Panc1 (cell line): Measurements from ENCODE around the gene ATP6V1C2. TPM values are rescaled to one million over a fixed set of nuclear protein-coding genes. Genes with fewer than 3 reads are reported as not detected.
A peak's percentile ranks its signal among the peaks of the same experiment; 100 is the strongest.

Experiments
- ATAC-seq: fragments of 200-7000 bp; cut with Tn5 transposase; 2 replicates; pipeline ENCODE4 v1.9.1; 2020; ENCODE audit warnings: mild to moderate bottlenecking, moderate library complexity
- BruUV-seq: library from RNA; stranded (reverse); fragments of 400-500 nt; replicated peaks from 2 replicates; lab custom pipeline; 2021; lab: Mats Ljungman, UMichigan
- CTCF ChIA-PET: fragments of 300-600 bp; sonication (Branson Sonifier 250); formaldehyde crosslinking; loops from one replicate; lab custom pipeline; 2022; ENCODE audit warnings: antibody characterized with exemption; lab: Charles Lee
- POLR2A ChIA-PET: fragments of 300-600 bp; sonication (Branson Sonifier 250); formaldehyde crosslinking; loops from one replicate; lab custom pipeline; 2022; ENCODE audit warnings: antibody characterized with exemption; lab: Charles Lee
- DNase-seq: peaks from one replicate; pipeline ENCODE4 v3.0.0-alpha.2; 2010; ENCODE audit warnings: low read depth, low spot score
- H3K27ac ChIP-seq: 2 replicates; pipeline ENCODE4 v1.5.1; 2011; ENCODE audit warnings: mild to moderate bottlenecking, low read length, inconsistent platforms
- H3K27me3 ChIP-seq: fragments of 200-500 bp; sonication (Bioruptor generic); 2 replicates; pipeline ENCODE4 v1.6.0; 2014; ENCODE audit warnings: low read length, inconsistent platforms; ENCODE audit not compliant: control insufficient read depth, insufficient read depth
- H3K36me3 ChIP-seq: fragments of 200-500 bp; sonication (Bioruptor generic); 2 replicates; pipeline ENCODE4 v1.5.1; 2014; ENCODE audit warnings: inconsistent platforms, mild to moderate bottlenecking, low read length, moderate library complexity; ENCODE audit not compliant: control insufficient read depth, insufficient read depth
- H3K4me1 ChIP-seq: 2 replicates; pipeline ENCODE4 v1.5.1; 2011; ENCODE audit warnings: inconsistent platforms, mild to moderate bottlenecking, low read length, moderate library complexity; ENCODE audit not compliant: control insufficient read depth, insufficient read depth
- H3K4me3 ChIP-seq, 2 experiments: 2 replicates each; pipeline ENCODE4 v1.5.1; 2011 to 2012; ENCODE audit warnings: low read depth in 2 of 2, low read length in 2 of 2, mild to moderate bottlenecking in 2 of 2, inconsistent platforms in 1 of 2, moderate library complexity in 1 of 2
- H3K9me3 ChIP-seq: fragments of 200-500 bp; sonication (Bioruptor generic); 2 replicates; pipeline ENCODE4 v1.5.1; 2014; ENCODE audit warnings: low read depth, mild to moderate bottlenecking, inconsistent platforms, low read length, moderate library complexity; ENCODE audit not compliant: control insufficient read depth, insufficient read depth
- CTCF ChIP-seq: fragments of 450-650 bp; IDR thresholded peaks from 2 replicates; pipeline ENCODE4 v1.5.1; 2017; ENCODE audit warnings: mild to moderate bottlenecking
- POLR2AphosphoS5 ChIP-seq: IDR thresholded peaks from 2 replicates; pipeline ENCODE4 v1.6.1; 2012; ENCODE audit warnings: mild to moderate bottlenecking, low read depth, low read length, moderate library complexity
- SIN3A ChIP-seq: IDR thresholded peaks from 2 replicates; pipeline ENCODE4 v1.6.1; 2012; ENCODE audit warnings: low read depth, mild to moderate bottlenecking, low read length, moderate library complexity, borderline replicate concordance; ENCODE audit not compliant: insufficient read depth
- TCF7L2 ChIP-seq: IDR thresholded peaks from 2 replicates; pipeline ENCODE4 v1.6.1; 2011; ENCODE audit warnings: mild to moderate bottlenecking, low read depth, low read length, inconsistent platforms
- in situ Hi-C: cut with HindIII; loops from 2 replicates; pipeline ENCODE4 v1.10.0; 2016; ENCODE audit warnings: low sequenced_read_pairs, low pct_unique_long_range_greater_than_20kb
- intact Hi-C: fragments of 100-400 bp; cut with micrococcal nuclease; formaldehyde crosslinking; loops from one replicate; pipeline ENCODE4 v1.10.0; 2022; ENCODE audit not compliant: unreplicated experiment
- total RNA-seq: library from RNA; stranded (reverse); gene quantifications from one replicate; pipeline ENCODE4 v1.2.1, GENCODE V29; 2021; ENCODE audit not compliant: unreplicated experiment
- TF ChIP-seq, protein P1 (sequence below), 2 experiments: IDR thresholded peaks; 2 replicates each; pipeline ENCODE4 v1.6.1; 2011 to 2012; ENCODE audit warnings: low read depth in 2 of 2, control low read depth in 1 of 2, low read length in 1 of 2, mild to moderate bottlenecking in 1 of 2, moderate library complexity in 1 of 2; ENCODE audit not compliant: insufficient read depth in 1 of 2

Gene ATP6V1C2
- total RNA-seq, 1 experiment from 2014 or later: 0.54 TPM

DNA sequence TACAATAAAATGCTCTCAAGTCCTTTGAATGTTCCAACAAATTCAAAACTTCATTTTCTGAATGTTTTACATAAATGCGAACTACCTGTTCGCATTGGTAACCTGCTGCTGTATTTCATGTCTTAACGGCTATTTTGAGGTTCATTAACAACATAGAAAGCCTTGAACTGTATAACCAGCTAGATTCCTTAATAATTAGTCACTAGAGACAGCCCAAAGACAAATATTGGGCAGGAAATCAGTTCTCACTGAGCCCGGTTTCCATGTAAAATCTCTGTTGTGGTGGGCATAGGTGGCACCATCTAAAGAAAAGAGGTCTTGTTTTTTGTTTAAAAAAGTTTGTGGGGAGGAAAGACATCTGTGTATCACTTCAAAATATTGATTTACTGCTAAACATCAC lies 62.0 kb downstream of the ATP6V1C2 start:
- Histone ChIP-seq H3K27ac (no peak overlapping the region), H3K4me1 (peaks cover 5% of the 10 kb centered on the region; the same call in 1 of the 2 replicates), H3K36me3 (peaks cover 37% of the 10 kb centered on the region), H3K9me3 (no peaks in the 10 kb centered on the region), H3K27me3 (no peaks in the 10 kb centered on the region), H3K4me3 (no peak overlapping the region)
- intact Hi-C loops (no loop called here), in situ Hi-C loops (no loop called here)
- ChIA-PET POLR2A (no interaction called here), CTCF (no interaction called here)
- TF ChIP-seq POLR2AphosphoS5 (no peak), CTCF (no peak), TCF7L2 (no peak), SIN3A (no peak)
- TF ChIP-seq, protein P1, sequence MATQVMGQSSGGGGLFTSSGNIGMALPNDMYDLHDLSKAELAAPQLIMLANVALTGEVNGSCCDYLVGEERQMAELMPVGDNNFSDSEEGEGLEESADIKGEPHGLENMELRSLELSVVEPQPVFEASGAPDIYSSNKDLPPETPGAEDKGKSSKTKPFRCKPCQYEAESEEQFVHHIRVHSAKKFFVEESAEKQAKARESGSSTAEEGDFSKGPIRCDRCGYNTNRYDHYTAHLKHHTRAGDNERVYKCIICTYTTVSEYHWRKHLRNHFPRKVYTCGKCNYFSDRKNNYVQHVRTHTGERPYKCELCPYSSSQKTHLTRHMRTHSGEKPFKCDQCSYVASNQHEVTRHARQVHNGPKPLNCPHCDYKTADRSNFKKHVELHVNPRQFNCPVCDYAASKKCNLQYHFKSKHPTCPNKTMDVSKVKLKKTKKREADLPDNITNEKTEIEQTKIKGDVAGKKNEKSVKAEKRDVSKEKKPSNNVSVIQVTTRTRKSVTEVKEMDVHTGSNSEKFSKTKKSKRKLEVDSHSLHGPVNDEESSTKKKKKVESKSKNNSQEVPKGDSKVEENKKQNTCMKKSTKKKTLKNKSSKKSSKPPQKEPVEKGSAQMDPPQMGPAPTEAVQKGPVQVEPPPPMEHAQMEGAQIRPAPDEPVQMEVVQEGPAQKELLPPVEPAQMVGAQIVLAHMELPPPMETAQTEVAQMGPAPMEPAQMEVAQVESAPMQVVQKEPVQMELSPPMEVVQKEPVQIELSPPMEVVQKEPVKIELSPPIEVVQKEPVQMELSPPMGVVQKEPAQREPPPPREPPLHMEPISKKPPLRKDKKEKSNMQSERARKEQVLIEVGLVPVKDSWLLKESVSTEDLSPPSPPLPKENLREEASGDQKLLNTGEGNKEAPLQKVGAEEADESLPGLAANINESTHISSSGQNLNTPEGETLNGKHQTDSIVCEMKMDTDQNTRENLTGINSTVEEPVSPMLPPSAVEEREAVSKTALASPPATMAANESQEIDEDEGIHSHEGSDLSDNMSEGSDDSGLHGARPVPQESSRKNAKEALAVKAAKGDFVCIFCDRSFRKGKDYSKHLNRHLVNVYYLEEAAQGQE (IDR thresholded peaks at IDR 0.05; ENCODE audit: insufficient read depth in 1 of 2, low read depth in 2 of 2, low read length in 1 of 2): no peak
- DNase-seq: no peak
- BruUV-seq: TSS peak; percentile 88
- ATAC-seq: no peak

DNA sequence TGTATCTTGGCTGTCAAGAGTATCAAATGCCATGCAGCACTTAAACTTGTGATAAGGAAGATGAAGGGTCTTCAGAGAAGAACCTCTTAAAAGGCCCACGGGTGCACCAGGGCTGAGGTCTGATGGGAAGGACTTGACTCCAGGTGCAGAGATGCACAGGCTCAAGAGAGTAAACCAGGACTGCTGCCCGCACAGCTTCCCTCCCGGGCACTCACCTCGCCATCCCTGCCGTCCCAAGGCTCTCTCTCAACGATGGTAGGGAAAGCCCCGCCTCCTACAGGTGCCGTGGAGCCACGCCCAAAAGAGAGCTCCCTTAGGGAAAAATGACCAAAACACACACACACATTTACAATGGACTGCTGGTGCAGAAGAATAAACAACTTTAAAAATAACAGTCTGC lies 63.3 kb downstream of the ATP6V1C2 start:
- TF ChIP-seq CTCF: no peak
- no peak for TF ChIP-seq TCF7L2
- TF ChIP-seq, protein P1 (IDR thresholded peaks at IDR 0.05; ENCODE audit: insufficient read depth in 1 of 2, low read depth in 2 of 2, low read length in 1 of 2): no peak
- TF ChIP-seq SIN3A: no peak
- TF ChIP-seq POLR2AphosphoS5: no peak
- DNase-seq (no peak), ATAC-seq (no peak)
- no peaks in the 10 kb centered on the region for H3K27me3 ChIP-seq
- H3K4me3 ChIP-seq: no peak overlapping the region
- no peaks in the 10 kb centered on the region for H3K9me3 ChIP-seq
- ChIA-PET POLR2A (no interaction called here), CTCF (interaction anchor here (0.6 kb wide), 1 partner anchor 48 kb away, joined by 3 read pairs; no protein-coding TSS in a partner anchor)
- peaks cover 46% of the 10 kb centered on the region for H3K36me3 ChIP-seq
- in situ Hi-C loops: no loop called here
- peaks cover 5% of the 10 kb centered on the region; the same call in 1 of the 2 replicates for H3K4me1 ChIP-seq
- no peak overlapping the region for H3K27ac ChIP-seq
- intact Hi-C loops: no loop called here
- BruUV-seq: no TSS peak
